ENCODE data around the gene VN1R5.
"Not testable (repeated sequence)": the region's sequence is repeated elsewhere in the genome, so short reads cannot be mapped to it uniquely, and the experiment has no call there.

The VN1R5 gene

DNA sequence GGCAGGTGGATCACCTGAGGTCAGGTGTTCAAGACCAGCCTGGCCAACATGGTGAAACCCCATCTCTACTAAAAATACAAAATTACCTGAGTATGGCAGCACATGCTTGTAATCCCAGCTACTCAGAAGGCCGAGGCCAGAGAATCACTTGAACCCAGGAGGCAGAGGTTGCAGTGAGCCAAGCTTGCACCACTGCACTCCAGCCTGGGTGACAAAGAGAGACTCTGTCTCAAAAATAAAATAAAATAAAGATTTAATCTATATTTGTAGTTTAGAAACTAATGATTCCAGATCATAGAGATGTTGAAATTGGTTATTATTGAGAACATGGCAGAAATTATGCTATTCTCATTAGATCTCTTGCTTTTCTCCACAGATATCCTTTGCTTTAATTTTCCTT, at the start of gene VN1R5:
Gene VN1R5 (plus strand): TSS at position 301 of the 400 bp plus-strand sequence.
- not testable (repeated sequence) for DNase-seq

DNA sequence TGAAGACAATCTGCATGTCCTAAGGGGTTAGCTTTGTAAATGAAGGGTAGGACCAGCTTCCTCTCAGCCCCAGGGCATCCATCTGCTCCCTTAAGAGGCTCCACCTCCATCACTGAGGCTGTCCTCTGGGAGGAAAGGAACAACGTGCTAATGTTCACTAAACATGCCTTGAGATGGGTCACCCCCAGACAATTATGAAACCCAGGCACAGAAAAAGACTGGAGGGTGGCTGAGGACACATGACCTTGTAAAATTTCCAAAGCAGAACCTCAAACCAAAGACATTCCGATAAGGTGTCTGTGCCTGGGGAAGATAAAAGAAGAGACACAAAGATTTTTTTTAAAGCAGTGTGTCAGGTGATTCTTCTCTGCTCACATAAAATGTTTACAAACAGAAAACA, 46.5 kb upstream of the VN1R5 start:
- no peak for DNase-seq

DNA sequence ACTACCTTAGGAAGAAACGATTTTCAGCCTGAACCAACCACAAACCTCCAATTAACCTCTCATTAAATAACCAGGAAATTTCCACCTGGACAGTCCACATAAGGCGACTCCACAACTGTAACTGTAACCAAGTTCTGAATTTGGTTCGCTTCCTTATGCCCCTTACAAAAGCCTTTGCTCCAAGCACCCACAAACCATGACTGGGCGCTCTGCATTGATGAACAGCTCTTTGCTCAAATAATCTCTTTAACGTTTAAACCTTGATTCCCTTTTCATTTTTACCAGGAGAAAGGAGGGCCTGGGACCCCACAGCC, 45.9 kb upstream of the VN1R5 start:
- no peak for DNase-seq

DNA sequence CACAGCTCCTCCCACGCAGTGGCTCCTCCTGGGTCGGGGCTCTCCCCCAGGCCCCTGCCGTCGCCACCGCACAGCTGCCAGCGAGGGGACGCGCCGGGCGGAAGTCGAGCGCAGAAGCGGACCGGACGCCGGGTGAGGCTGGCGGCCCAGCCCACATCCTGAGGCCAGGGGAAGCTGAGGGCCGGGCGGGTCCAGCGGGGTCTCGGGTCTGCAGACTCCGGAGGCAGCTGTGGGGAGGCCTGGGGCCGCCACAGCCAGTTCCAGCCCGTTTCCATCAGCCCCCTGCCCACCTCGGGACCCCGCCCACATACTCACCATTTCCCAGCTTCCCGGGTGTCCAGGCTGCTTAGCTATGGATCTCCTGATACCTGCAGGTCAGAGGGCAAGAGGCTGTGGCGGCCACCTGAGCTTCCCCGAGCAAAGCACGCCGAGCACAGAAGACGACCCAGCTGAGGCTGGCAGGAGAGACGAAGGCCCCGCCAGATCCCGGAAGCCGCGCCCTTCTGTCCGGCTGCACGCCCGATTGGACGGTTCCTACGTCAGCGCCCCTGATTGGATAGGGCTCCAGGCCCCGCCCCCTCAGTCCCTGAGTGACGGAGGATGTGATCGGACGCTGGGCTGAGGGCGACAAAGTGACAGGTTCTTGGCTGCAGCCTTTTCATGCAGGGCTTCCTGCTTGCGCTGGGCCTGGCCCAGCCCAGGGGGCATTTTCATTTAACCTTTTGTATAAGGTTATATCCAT, 45.3 kb upstream of the VN1R5 start:
- DNase-seq: peak; percentile 96

DNA sequence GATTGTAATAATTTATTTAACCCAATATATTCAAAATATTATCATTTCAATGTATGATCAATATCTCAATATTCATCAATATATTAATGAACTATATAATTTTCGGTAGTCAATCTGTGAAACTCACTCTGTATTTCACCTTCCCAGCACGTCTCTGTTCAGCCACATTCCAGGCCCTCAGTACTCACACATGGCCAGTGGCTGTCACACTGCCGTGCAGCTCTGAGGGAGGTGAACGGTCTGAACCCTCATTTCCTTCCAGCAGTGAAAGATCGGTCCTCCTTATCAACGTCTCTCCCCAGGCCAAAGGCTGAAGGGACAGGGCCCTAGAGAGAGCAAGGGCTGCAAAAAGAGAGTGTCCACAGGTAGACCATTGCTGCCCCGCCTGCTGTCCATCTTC, 44.5 kb upstream of the VN1R5 start:
- DNase-seq: no peak

DNA sequence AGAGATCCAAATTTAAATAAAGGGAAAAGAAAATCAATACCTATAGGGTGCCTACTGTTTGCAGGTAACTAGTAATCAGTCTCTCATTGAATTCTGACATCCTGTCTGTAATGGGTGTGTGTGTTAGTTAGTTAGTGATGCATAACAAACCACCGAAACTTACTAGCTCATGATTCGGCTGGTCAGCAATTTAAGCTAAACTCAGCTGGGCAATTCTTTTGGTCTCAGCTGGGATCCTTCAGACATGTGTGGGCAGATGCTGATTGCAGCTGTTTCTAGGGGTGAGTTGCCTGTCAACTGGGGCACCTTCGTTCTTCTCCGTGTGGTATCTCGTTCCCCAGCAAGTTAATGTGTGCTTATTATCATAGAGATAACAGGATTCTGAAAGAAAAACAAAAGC, 43.9 kb upstream of the VN1R5 start:
- DNase-seq: no peak

DNA sequence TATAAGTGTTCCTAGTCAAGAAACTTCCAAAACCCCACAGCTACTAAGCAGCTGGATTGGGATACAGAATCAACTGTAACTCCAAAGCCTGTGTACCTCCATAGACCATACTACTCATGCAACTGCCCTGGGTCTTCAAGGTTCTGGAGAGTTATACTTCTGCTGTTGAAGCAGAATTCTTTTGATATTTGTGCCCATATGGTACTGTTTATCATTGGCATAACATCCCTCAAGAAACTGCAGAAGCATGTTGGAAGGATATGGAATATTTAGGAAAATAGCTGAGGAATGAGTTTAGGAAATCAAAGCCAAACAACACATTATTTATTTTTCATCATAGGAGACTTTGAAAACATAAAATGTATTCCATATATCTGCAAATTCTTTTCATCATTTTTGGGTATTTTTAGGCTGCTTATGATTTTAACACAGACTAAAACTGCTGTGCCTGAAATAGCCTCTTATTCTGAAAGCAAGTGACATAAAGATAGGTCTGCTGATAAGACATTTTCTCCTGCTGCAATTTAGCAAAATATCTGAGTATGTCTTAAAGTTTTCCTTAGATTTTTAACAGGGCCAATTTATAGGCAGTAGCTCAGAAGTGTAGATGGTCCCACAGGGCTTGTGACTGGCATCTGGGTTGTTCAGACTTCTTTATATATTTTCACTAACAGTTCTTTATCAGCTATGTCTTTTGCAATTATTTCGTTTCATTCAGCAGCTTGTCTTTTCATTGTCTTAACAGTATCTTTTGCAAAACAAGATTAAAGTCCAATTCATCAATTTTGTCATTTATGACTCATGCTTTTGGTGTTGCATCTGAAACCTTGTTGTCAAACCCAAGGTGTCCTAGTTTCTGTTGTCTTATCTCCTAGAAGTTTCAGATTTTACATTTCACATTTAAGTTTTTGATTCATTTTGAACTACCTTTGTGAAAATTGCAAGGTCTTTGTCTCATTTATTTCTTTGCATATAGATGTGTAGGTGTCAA, 43.0 kb upstream of the VN1R5 start:
- DNase-seq: no peak

DNA sequence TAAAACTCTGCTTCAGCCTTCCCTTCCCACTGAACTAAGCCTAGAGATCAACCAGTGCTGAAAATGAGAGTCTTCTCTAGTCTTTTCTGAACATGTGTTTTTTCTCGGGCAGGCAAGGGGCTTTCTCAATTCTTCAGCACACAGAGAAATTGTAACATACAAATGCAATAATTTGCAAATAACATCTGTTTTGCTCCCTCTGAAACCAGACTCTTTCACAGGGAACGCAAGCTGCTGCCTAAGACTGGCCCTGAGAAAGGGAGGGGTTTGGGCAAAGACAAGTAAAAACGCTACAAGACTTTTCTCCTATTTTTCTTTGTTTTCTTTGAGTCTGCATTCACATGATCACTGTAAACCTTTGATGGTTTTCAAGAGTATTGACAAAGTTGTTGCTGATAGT, 39.6 kb upstream of the VN1R5 start:
- no peak for DNase-seq

DNA sequence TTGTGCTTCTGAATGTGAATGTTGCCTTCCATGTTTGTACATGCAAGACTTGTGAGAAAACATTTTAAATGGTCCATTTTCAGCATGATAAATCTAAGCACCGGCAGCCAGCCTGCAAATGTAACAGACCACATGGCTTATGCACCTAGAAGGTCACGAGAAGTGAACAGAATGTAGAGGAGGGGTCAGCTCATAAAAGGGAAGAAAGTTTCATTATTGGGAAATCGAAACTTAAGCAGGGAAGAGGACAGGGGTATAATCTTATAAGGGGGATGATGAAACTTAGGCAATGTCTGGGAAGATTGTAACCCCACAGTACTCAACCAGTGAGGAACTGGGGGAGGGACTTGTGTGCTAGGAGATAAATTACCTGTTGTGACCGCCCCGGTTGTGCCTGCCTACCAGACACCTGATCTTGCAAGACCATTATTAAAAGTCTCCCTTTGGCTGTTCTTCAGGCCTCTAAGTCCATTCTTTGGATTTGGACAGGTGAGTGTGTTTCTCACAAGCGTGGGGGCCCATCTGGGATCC, 37.7 kb upstream of the VN1R5 start:
- DNase-seq: no peak

DNA sequence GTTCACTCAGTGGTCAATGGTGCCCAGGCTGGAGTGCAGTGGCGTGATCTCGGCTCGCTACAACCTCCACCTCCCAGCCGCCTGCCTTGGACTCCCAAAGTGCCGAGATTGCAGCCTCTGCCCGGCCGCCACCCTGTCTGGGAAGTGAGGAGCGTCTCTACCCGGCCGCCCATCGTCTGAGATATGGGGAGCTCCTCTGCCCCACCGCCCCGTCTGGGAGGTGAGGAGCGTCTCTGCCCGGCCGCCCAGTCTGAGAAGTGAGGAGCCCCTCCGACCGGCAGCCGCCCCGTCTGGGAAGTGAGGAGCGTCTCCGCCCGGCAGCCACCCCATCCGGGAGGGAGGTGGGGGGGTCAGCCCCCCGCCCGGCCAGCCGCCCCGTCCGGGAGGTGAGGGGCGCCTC, 35.6 kb upstream of the VN1R5 start:
- DNase-seq: not testable (repeated sequence)

DNA sequence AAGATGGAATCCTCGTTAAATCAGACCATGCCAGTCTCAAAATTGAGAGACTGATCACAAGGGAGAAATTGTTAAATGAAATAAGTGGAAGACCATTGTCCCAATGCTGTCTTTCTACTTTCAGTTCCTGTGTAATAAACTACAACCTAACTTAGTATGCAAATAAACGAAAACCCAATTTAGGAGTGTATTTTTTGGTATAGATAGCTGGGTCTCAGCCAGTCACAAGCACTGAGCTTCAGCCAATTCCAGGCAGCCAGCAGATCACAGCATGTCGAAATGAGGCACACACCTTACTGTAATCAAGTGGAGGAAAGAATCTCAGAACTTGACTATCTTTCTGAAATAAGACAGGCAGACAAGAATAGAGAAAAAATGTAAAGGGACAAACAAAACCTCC, 33.0 kb upstream of the VN1R5 start:
- no peak for DNase-seq

DNA sequence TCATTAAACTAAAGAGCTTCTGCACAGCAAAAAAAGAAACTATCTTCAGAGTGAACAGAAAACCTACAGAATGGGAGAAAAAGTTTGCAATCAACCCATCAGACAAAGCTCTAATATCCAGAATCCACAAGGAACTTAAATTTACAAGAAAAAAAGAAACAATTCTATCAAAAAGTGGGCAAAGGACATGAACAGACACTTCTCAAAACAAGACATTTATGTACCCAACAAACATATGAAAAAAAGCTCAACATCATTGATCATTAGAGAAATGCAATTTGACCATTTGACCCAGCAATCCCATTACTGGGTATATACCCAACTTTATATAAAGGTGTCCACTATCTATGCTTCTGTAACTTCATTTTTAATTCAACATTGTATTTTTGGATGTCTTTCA, 31.1 kb upstream of the VN1R5 start:
- no peak for DNase-seq

DNA sequence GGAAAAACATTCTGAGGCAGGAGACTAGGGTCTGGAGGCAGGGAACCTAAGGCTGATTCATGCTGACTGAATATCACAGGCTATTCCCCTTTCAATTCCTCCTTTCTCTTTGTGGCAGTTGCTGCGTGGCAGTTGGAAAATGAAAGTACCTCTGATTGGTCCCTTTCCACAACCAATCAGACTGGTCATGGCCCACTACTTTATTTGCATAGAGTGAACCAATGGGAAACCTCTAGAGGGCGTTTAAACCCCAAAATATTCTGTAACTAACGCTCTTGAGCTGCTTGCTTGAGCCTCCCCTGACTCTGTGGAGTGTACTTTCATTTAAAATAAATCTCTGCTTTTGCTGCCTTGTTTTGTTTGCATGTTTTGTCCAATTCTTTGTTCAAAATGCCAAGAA, 27.7 kb upstream of the VN1R5 start:
- DNase-seq: no peak

DNA sequence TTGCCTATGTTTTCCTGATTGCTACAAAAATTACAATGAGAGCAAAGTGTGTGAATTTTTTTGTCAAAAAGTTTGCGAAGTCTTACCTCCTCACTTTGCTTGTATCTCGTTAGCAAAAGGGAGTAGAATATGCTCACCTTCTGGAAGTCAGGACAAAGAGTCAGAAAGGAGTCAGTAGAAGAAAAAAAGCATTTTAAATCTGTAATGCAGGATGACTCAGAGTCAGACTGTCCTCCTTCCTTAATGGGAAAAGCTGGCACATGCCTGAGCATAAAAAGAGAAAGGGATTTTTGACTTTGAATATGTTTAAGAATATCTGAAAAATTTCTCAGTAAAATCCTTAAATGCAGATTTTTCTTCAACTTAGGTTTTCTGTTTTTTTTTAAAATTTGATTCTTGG, 14.2 kb upstream of the VN1R5 start:
- DNase-seq: no peak

DNA sequence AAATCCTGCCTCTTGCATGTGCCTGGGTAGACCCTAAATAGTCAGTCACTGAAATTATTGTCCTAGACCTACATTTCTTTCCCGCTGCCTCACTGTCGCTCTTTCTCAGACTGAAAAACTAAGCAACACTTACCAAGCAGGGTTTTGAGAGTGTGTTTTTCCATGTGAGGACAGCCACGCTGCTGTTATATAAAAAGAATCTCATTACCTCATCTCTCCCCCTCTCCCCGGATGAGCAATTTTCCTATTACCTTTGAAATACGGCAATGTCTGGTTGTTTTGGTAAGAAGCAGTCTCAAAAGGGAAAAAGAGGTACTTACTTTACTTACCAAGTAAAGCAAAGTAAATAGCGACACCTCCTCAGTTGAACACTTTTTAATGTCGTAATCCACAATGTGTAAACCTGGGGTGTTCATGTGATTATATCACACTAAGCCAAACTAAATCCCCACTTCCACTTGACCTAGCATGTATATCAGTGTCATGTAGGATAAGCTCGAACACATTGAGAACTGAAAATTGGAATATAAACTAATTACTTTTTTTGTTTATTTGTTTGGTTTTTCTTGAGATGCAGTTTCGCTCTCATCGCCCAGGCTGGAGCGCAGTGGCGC, 12.2 kb upstream of the VN1R5 start:
- DNase-seq: no peak

DNA sequence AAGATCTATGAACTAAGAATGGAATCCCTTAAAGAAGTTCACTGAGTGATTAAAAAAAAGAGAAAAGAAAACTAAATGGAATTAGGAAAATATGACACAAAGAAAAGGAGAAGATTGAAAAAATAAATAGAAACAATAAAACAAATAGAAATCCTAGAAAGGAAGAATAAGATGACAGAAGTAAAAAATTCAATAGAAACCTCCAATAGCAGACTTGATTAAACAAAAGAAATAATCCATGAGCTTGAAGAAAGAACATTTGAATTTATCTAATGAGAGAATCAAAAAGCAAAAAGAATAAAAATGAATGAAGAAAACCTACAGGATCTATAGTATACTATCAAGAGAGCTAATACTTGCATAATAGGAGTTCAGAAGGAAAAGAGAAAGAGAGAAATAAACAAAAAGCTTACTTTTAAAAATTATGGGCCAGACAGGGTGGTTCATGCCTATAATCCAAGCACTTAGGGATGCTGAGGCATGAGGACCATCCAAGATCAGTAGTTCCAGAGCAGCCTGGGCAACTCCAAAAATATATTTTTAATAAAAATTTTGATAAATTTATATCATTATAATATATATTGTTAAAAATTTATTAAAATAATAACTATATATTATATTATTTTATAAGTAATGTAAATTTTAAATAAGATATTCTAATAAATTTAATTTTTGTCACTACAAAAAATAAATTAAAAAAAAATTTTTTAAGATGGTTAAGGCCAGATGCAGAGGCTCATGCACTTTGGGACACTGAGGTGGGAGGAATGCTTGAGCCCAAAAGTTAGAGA, 9.4 kb upstream of the VN1R5 start:
- DNase-seq: no peak

DNA sequence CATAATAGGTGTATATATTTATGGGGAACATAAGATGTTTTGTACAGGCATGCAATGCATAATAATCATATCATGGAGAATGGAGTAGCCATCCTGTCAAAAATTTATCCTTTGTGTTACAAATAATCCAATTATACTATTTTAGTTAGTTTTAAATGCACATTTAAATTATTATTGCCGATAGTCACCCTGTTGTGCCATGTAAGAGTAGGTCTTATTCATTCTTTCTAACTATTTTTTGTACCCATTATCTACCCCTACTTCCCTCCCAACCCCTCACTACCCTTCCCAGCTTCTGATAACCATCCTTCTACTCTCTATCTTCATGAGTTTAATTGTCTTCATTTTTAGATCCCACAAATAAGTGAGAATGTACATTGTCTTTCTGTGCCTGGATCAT, 8.3 kb upstream of the VN1R5 start:
- no peak for DNase-seq

DNA sequence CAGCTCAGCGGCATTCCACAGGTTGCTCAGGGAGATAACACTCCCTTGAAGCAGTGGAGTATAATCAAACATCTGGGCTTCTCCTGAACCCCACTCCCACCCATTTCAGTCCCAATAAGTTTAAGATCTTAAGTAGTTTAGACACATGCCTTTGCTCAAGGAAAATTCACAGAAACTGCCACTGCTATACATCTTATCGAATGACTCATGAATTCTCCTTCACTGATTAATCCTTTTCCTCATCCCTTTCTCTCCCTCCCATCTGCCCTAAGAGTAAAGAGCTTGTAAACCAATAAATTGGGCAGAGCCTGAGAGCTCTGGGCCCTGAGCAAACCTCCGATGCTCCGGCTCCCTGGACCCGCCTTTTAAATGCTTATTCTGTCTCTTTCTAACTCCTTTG, 10.2 kb downstream of the VN1R5 start:
- DNase-seq: no peak

DNA sequence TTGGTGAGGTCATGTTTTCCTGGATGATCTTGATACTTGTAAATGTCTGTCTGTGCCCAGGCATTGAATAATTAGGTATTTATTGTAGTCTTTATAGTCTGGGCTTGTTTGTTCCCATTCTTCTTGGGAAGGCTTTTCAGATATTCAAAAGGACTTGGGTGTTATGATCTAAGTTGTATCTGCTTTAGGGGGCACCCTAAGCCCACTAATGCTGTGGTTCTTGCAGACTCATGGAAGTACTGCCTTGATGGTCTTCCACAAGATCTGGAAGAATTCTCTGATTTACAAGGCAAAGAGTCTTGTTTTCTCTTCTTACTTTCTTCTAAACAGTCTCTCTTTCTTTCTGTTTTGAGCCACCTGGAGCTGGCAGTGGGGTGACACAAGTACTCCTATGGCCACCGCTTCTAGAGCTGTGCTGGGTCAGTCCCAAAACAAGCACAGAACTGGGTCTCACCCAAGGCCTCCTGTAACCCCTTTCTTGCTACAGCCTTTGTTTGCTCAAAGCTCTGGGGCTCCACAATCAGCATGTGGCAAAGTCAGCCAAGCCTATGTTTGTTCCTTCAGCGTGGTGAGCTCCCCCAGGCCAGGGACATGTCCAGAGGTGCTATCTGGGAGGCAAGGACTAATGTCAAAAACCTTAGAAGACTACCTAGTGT, 12.6 kb downstream of the VN1R5 start:
- no peak for DNase-seq

DNA sequence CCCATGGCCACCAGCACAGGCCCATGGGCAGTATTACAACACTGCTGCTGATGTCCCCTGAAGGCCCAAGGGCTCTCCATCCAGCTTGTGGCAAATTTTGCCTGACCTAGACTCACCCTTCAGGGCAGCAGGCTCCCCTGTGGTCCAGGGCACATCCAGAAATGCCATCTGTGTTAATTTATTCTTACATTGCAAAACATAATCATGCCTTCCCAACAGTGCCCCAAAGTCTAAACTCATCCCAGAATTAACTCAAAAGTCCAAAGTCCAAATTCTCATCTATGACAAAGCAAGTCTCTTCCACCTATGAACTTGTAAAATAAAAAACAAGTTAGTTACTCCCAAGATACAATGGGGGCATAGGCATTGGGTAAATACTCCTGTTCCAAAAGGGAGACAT, 13.3 kb downstream of the VN1R5 start:
- DNase-seq: no peak

DNA sequence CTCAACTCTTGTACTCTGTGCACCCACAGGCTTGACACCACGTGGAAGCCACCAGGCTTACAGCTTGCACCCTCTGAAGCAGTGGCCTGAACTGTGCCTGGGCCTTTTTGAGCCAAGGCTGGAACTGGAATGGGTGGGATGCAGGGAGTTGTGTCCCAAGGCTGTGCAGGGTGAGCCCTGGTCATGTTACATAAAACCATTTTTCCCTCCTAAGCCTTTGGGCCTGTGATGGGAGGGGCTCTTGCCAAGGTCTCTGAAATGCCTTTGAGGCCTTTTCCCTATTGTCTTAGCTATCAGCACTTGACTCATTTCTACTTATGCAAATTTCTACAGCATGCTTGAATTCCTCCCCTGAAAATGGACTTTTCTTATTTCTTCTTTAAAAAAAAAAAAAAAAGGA, 14.1 kb downstream of the VN1R5 start:
- DNase-seq: no peak

DNA sequence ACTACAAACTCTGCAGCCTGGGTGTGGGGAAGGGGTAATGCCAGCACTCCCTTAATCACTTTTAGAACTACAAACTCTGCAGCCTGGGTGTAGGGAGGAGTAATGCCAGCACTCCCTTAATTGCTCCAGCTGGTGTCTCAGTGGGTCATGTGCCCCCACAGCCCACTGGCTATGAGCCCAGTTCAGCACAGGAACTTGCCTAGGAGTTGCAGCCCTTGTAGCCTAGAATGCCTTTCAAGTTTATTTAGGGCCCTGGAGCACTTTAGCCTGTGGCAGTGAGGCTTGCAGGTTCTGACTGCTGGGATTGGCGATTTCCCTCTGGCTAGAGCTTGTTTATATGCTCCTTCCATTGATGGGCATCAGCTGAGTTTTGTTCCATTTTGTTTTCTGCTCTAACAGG, 17.1 kb downstream of the VN1R5 start:
- DNase-seq: no peak

Data from stimulated activated CD4-positive, alpha-beta T cell treated with anti-CD3 and anti-CD28 coated beads, Interleukin-4, amount 100 ng/mL, for 24 hours (primary cell).